HuH-7 (cell line): ENCODE measurements around the gene MACROH2A1.

ENCODE experiments used
- DNase-seq: peaks from one replicate; pipeline ENCODE4 v3.0.0; 2011; ENCODE audit warnings: low spot score

Gene MACROH2A1

GRCh38 chr5:135353952-135354721 is 44.9 kb downstream of the MACROH2A1 start:
- no peak for DNase-seq

DNA sequence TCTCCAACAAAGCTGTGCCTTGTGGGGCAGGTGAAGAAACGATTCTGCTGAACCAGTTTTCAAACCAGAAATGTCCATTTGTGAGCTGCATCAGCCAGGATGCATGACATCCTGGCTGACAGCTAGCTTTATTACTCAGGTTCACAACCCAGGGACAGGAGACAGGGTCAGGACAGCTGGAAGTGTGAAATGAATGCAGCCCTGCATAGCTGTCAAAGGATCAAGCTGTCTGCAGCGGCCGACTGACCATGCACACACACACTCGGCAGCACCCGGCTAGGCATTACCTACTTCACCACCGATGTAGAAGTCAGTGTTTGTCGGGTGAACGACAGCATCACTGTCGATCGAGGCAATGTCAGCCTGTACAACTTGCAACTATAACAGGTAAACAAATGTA is 48.5 kb downstream of the MACROH2A1 start:
- DNase-seq: no peak

- no peak for DNase-seq
Observed at GRCh38 chr5:135349886-135350285, 49.1 kb downstream of the MACROH2A1 start.

GRCh38 chr5:135349451-135349850 is 49.6 kb downstream of the MACROH2A1 start:
- no peak for DNase-seq

DNA sequence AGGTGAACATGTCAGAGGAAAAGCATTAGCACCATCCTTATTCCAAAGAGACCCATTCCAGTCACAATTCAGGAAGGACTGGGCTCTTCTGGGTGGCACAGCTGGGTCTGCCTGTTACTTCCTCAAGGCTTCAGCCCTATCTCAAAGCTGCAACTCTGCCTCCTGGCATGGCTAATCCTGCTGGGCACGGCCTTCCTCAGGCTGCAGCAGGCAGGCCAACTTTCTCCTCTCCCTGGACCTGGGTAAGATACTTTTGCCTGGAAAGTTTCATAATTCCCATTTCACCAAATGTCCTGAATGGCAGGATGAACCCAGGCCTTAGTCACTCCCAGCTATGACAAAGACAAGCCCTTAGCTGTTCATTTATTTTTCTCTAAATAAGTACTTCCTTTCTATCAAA is 50.1 kb downstream of the MACROH2A1 start:
- DNase-seq: no peak

GRCh38 chr5:135347392-135347791 is 51.6 kb downstream of the MACROH2A1 start:
- DNase-seq: no peak

GRCh38 chr5:135345956-135346731 is 52.9 kb downstream of the MACROH2A1 start:
- no peak for DNase-seq

DNA sequence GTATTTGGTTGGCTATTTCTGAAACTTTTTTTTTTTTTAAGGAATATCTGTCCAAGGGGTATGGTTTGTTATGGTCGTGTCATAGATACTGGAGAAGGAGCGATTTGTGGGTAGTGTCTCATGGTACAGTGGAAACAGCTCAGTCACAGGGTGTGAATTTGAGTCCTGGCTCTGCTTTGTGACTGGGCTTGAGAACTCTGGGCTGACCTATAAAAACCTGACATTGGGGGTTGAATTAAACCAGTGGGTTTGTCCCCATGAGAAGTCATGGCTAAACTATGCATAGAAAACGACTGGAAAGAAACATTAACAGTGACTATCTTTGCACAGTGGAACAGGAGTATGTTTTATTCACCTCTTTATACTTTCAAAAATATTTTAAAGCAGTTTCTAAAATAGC is 54.7 kb downstream of the MACROH2A1 start:
- DNase-seq: no peak

DNA sequence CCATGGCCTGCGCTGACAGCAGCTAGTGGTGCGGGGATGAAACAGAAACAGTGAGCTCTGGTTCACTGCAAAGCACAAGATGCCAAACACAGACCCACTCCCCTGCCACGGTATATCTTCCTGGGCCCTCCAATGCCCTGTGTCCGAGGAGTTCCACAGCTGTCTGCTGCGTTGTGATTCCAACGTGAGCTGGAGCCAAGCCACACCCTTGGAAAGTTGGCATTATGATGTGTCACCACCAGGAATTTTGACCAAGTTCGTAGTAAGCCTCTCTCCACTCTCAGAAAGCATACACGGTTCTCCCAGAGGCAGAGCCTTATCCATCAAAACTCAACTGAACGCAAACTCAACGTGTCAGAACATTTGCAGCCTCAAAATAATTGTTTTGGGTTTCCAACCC is 55.6 kb downstream of the MACROH2A1 start:
- no peak for DNase-seq

- DNase-seq: no peak
Observed at GRCh38 chr5:135342551-135342875, 56.5 kb downstream of the MACROH2A1 start.

GRCh38 chr5:135341696-135342550 is 57.1 kb downstream of the MACROH2A1 start:
- no peak for DNase-seq

- peak; percentile 45 for DNase-seq
Observed at GRCh38 chr5:135341016-135341666, 57.9 kb downstream of the MACROH2A1 start.

DNA sequence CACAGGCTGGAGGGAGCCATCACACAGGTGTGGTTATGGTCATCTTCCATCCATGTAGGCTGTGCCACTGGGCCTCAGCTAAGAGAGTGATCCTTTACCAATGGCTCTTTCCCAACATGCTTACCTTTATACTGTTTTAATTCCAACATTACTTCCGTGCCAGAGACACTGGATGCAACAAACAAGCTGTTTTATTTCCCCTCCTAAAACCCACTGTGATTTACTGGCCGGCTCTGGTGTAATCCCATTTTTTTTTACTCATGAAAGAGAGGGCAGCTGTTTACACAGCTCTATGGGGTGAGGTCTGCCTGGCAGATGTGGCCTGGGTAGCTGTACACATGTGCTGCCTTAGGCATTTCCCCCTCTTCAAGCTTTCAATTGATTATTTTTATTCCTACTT is 58.5 kb downstream of the MACROH2A1 start:
- no peak for DNase-seq

GRCh38 chr5:135339623-135340022 is 59.4 kb downstream of the MACROH2A1 start:
- no peak for DNase-seq

GRCh38 chr5:135339189-135339588 is 59.8 kb downstream of the MACROH2A1 start:
- DNase-seq: no peak

- no peak for DNase-seq
Observed at GRCh38 chr5:135337064-135337463, 62.0 kb downstream of the MACROH2A1 start.

DNA sequence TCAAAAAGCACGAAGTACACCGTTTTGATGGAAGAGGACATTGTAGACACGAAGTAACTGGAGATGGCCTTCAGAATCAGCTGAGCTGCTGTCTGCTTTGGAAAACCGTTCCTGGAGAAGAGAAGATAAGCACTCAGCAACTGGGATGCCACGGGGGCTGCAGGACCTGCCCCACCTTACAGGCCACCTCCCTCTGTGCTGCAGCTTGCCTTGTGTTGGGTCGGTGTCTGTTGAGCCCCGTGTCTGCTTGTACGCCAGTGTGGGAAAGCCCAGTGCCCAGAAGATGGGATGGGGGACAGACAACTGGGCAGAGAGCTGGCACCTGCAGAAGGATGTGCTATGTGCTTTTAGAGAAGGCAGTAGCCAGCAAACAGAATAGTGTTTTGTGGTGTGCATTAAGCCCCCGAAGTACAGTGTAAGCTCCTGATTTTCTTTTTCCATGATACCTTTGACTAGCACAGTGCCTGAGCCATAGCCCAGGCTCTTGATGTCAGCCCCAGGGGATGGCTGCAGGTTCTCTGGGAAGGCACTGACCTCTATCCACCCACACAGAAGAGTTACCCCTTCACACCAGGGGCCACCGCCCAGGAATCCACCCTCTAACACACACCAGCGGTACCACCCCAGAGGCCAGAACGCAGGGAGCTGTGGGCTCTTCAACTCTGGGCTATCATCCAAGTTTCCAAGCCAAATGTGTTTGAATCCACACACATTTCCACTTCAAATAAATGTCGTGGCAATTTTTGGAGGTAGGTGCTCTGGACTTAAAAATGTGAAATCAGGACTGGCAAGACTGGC is 63.8 kb downstream of the MACROH2A1 start:
- no peak for DNase-seq

- DNase-seq: no peak
Observed at GRCh38 chr5:135333732-135334515, 65.1 kb downstream of the MACROH2A1 start.

- DNase-seq: peak; percentile 79
Observed at GRCh38 chr5:135332519-135333150, 66.4 kb downstream of the MACROH2A1 start.

GRCh38 chr5:135331612-135332011 is 67.4 kb downstream of the MACROH2A1 start:
- no peak for DNase-seq
